Fibroblast of villous mesenchyme (primary cell): ENCODE results near the gene FHOD3. TPM values are rescaled to one million over a fixed set of nuclear protein-coding genes. Genes with fewer than 3 reads are reported as not detected.
"Not testable (repeated sequence)": the region's sequence is repeated elsewhere in the genome, so short reads cannot be mapped to it uniquely, and the experiment has no call there.

Experiments
- DNase-seq: peaks from one replicate; pipeline ENCODE4 v3.0.0-alpha.2; 2010; ENCODE audit warnings: low read depth
- H3K4me3 ChIP-seq: 2 replicates; pipeline ENCODE4 v1.5.1; 2011; ENCODE audit warnings: low read depth, mild to moderate bottlenecking, low read length
- total RNA-seq: library from RNA; depleted of rRNA; stranded (reverse); fragments of >200 nt; gene quantifications from 2 replicates; pipeline ENCODE4 v1.2.3, GENCODE V29; 2012
- TF ChIP-seq, protein P1 (sequence below): IDR thresholded peaks from 2 replicates; pipeline ENCODE4 v1.5.1; 2012; ENCODE audit warnings: low read depth, mild to moderate bottlenecking, low read length; ENCODE audit not compliant: insufficient read depth

Gene FHOD3
- total RNA-seq, 1 donor, result 5.2 TPM

- TF ChIP-seq, protein P1, sequence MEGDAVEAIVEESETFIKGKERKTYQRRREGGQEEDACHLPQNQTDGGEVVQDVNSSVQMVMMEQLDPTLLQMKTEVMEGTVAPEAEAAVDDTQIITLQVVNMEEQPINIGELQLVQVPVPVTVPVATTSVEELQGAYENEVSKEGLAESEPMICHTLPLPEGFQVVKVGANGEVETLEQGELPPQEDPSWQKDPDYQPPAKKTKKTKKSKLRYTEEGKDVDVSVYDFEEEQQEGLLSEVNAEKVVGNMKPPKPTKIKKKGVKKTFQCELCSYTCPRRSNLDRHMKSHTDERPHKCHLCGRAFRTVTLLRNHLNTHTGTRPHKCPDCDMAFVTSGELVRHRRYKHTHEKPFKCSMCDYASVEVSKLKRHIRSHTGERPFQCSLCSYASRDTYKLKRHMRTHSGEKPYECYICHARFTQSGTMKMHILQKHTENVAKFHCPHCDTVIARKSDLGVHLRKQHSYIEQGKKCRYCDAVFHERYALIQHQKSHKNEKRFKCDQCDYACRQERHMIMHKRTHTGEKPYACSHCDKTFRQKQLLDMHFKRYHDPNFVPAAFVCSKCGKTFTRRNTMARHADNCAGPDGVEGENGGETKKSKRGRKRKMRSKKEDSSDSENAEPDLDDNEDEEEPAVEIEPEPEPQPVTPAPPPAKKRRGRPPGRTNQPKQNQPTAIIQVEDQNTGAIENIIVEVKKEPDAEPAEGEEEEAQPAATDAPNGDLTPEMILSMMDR, result no peak
- DNase-seq, result no peak
- H3K4me3 ChIP-seq, result no peak overlapping the region
Observed at GRCh38 chr18:36762074-36762473, 464.6 kb downstream of the FHOD3 start.

DNA sequence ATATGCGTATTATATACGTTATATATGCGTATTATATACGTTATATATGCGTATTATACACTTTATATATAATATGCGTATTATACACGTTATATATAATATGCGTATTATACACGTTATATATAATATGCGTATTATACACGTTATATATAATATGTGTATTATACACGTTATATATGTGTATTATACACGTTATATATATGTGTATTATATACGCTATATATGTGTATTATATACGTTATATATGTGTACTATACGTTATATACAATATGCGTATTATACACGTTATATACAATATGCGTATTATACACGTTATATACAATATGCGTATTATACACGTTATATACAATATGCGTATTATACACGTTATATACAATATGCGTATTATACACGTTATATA is 465.5 kb downstream of the FHOD3 start:
- DNase-seq, H3K4me3 ChIP-seq: not testable (repeated sequence)

DNA sequence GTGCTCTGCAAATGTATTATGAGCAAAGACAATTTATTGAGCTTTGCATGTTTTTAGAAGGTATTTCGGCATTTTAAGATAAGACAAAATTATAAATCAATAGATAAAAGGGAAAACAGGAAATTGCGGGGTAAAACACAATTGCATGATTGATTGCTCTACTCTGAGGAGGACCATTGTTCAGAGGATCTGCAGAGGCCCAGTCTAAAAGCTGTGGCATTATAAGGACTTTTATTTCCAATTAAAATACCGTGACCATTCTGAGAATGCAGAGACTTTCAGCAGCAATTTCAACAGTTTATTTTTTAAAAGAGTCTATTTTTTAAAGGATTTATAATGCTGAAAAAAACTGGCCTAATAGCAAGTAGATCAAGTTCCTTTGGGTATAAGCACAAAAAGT is 469.3 kb downstream of the FHOD3 start:
- DNase-seq, result no peak
- TF ChIP-seq, protein P1, result no peak
- H3K4me3 ChIP-seq, result no peak overlapping the region

GRCh38 chr18:36769172-36769571 is 471.7 kb downstream of the FHOD3 start:
- no peak overlapping the region for H3K4me3 ChIP-seq
- TF ChIP-seq, protein P1, result no peak
- DNase-seq, result no peak

DNA sequence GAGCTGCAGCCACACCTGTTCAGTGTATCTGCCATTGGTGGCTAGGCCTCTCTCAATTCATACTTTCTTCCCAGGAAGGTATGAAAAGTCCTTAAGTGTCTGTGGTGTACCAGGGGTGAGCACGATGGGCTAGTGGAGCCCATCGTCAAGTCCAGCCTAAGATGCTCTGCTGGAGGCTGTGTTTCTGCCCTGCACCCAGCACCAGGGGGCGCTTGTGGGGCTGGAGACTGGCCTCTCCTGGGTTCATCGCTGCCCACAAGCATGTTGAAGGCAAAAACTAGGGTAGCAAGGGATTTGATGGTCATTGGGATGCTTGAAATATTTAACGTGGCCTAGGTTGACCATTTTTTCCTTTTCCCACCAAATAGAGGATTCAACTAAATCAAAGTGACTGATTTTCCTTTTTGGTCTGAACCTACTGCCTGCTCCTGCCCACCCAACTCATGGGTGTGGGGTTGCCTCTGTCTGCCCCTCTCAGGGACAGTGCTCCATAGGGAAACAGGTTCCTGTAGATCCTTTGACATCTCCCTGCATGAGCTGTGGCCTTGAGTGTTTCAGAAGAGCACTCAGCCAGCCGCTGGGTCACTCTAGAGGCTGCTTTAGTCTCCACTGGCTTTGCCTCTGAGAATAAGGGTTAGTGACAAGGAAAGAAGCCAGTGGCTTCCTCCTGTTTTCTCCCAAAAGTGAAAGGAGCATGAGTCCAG is 472.2 kb downstream of the FHOD3 start:
- no peak overlapping the region for H3K4me3 ChIP-seq
- TF ChIP-seq, protein P1, result peak; percentile 66
- DNase-seq, result peak; percentile 26

GRCh38 chr18:36770315-36770946 is 472.9 kb downstream of the FHOD3 start:
- TF ChIP-seq, protein P1, result no peak
- DNase-seq, result no peak
- no peak overlapping the region for H3K4me3 ChIP-seq

- no peak overlapping the region for H3K4me3 ChIP-seq
- TF ChIP-seq, protein P1, result no peak
- DNase-seq, result no peak
Observed at GRCh38 chr18:36771245-36771644, 473.7 kb downstream of the FHOD3 start.
